ENCODE data around the gene URB2.

The URB2 gene

GRCh38 chr1:229642970-229643369, 16.9 kb downstream of the URB2 start:
- DNase-seq (ENCODE audit: low read depth) = no peak
- H3K4me3 ChIP-seq (ENCODE audit: low read depth, low read length) = no peak overlapping the region
- TF ChIP-seq CTCF (IDR thresholded peaks at IDR 0.05; ENCODE audit: insufficient read depth, low read depth, low read length, missing control alignments) = no peak

- no peak for TF ChIP-seq CTCF (IDR thresholded peaks at IDR 0.05; ENCODE audit: insufficient read depth, low read depth, low read length, missing control alignments)
- no peak overlapping the region for H3K4me3 ChIP-seq (ENCODE audit: low read depth, low read length)
- DNase-seq (ENCODE audit: low read depth) = peak; percentile 33
Observed at GRCh38 chr1:229643996-229644745, 18.1 kb downstream of the URB2 start.

GRCh38 chr1:229645324-229645993, 19.4 kb downstream of the URB2 start:
- DNase-seq (ENCODE audit: low read depth) = no peak
- no peak for TF ChIP-seq CTCF (IDR thresholded peaks at IDR 0.05; ENCODE audit: insufficient read depth, low read depth, low read length, missing control alignments)
- no peak overlapping the region for H3K4me3 ChIP-seq (ENCODE audit: low read depth, low read length)

GRCh38 chr1:229648406-229648805, 22.4 kb downstream of the URB2 start:
- no peak overlapping the region for H3K4me3 ChIP-seq (ENCODE audit: low read depth, low read length)
- no peak for DNase-seq (ENCODE audit: low read depth)
- TF ChIP-seq CTCF (IDR thresholded peaks at IDR 0.05; ENCODE audit: insufficient read depth, low read depth, low read length, missing control alignments) = no peak

GRCh38 chr1:229650045-229650444, 24.0 kb downstream of the URB2 start:
- H3K4me3 ChIP-seq (ENCODE audit: low read depth, low read length) = no peak overlapping the region
- no peak for DNase-seq (ENCODE audit: low read depth)
- no peak for TF ChIP-seq CTCF (IDR thresholded peaks at IDR 0.05; ENCODE audit: insufficient read depth, low read depth, low read length, missing control alignments)

GRCh38 chr1:229651546-229651945, 25.5 kb downstream of the URB2 start:
- DNase-seq (ENCODE audit: low read depth) = no peak
- H3K4me3 ChIP-seq (ENCODE audit: low read depth, low read length) = no peak overlapping the region
- no peak for TF ChIP-seq CTCF (IDR thresholded peaks at IDR 0.05; ENCODE audit: insufficient read depth, low read depth, low read length, missing control alignments)
